ENCODE results near the gene CCDC40.

DNA sequence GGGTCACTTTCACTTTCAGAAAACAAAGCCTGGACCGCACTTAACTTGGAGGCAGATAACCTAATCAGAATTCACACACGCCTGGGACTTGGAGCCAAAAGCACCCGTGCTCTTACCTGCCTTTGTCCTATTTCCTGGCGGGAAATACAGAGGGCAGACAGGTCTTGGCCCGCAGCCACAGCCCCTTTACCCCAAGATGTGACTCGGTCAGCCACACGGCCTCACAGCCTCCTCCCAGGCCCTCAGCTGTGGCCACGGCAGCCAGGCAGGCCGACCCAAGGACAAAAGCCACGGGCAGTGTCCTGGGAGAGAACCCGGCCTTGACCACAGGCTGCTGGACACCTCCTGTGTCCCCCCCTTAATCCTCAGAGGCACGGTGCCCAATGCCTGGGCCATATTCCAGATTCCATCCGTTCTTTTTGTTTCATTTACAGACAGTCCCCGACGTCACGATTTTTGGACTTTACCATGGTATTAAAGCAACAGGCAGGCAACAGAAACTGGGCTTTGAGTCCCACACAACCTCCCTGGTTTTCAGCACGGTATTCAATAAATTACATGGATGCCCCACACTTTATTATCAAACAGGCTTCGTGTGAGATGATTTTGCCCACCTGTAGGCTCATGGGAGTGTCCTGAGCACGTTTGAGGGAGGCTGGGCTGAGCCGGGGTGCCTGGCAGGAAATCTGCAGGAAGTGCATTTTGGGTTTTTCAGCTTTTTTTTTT is 34.8 kb downstream of the CCDC40 start:
- no peak for TF ChIP-seq POLR2A (IDR thresholded peaks at IDR 0.05)
- TF ChIP-seq, protein P1, sequence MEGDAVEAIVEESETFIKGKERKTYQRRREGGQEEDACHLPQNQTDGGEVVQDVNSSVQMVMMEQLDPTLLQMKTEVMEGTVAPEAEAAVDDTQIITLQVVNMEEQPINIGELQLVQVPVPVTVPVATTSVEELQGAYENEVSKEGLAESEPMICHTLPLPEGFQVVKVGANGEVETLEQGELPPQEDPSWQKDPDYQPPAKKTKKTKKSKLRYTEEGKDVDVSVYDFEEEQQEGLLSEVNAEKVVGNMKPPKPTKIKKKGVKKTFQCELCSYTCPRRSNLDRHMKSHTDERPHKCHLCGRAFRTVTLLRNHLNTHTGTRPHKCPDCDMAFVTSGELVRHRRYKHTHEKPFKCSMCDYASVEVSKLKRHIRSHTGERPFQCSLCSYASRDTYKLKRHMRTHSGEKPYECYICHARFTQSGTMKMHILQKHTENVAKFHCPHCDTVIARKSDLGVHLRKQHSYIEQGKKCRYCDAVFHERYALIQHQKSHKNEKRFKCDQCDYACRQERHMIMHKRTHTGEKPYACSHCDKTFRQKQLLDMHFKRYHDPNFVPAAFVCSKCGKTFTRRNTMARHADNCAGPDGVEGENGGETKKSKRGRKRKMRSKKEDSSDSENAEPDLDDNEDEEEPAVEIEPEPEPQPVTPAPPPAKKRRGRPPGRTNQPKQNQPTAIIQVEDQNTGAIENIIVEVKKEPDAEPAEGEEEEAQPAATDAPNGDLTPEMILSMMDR (IDR thresholded peaks at IDR 0.05), result no peak
